Epidermal melanocyte (primary cell): ENCODE data around the gene DCTN3.

Experiments used
- DNase-seq: peaks from one replicate; pipeline ENCODE4 v3.0.0; 2011; ENCODE audit warnings: low spot score; ENCODE audit not compliant: insufficient read length

Gene DCTN3

DNA sequence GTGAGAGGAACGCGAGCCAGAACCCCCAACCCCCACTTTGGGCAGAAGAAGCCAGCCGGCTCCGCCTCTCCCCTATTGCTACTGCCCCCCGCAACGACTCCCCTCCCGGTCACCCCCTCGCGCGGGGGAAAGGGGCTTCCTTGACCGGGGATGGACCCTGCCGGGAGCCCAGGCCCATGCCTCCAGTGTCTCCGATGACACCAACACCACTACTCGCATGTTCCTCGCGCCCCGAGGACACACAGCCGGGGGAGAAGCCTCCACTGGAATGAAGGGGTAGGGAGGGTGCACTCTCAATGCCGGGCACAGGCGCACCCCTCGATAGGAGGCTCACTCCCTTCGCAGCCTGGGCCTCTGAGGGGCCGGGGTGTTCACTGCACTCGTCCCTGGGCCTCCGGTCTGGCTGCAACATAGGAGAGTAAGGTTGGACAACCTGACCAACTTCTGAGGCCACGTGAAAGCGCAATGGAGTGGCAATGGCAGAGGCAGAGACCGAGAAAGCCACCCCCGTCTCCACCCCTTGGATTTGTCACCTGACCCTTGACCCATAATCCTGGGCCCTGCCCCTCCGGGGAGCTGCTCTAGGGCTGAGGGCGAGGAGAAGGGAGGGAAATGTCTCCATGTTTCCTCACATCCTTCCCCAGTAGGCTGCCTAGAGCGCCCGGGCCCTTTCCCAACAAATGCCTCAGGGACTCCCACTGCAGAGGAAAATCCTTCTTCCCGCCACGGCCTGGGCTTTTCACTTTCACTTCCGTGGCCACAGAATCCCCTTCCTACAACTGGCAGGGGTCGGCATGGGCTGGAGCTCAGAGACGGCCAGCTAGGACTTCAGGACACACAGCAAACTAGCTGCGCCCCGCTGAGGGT, 29.7 kb downstream of the DCTN3 start:
- DNase-seq, result no peak

DNA sequence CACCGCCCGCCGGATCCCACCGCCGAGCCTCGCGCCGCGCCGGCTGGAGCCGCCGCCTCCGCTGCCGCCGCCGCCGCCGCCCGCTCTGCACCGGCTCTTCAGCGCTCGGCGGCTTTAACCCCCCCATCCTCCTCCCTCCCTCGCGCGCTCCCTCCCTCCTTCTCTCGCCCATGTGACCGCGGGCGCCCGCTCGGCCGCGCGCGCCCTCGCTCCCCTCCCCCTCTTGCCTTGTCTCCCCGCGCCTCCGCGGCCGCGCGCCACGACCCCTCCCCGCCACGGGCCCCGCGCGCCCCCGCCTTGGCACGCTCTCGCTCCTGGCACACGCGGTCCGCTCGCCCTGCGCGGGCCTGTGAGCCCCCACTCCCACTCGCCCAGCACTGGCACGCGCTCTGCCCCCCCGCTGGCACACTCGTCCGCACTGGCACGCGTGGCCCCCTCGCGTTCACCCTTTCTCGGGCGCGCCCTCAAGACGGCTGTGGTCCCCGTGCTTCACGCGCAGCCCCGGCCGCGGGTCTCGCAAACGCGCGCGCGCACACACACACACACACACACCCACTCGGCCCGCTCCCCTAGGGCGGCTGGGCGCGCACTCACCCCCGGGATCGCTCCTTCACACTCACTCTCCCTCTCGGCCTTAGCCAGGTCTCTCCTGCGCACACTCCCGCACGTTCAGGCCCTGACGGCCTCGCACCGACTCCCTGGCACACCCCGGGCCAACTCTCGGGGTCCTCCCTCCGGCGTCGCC, 30.5 kb downstream of the DCTN3 start, which contains the start of gene CNTFR:
Gene CNTFR (minus strand): TSS at position 89 of the 745 bp plus-strand sequence. CDS start 20,743 bp downstream, outside the sequence.
- no peak for DNase-seq

DNA sequence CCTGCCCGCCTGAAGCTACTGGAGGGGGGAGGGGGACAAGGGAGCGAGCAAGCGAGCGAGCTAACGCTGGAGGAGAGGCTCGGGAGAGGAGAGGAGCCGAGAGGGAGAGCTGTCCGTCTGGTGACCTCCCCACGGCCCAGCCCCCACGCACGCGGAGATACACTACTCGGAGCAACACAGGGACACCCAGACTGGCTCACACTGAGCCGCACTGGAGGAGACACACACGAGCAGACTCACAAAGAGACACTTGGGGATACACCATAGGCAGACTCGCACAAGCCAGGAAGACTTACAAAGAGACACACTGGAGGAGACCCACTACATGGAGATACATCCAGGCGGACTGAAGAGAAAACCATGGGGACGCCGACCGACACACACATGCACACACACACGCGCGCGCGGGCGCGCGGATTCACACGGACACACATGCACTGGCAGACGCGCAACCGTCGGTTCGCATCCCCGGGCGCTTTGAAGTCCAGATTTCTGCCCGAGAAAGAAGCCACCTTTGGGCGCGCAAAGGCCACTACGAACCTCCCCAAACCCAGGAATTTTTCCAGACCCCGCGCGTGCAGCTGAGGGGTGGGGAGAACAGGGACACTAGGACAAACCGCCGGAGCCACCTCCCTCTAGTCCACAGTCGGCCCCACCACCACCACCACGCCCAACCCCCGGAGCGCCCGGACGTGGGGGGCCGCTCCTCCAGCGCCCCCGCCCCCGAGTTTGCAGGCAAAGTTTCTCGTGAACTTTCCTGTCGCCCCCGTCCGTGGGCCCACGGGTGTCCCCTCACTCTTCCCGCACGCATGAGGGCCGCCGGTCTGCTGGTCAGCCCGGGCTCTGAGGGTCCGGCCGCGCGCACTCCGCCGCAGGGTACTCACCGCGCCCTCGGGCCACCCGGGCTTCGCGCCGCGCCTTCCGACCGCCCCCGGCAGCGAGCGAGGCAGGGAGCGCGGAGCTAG, 31.3 kb downstream of the DCTN3 start:
- DNase-seq, result no peak

DNA sequence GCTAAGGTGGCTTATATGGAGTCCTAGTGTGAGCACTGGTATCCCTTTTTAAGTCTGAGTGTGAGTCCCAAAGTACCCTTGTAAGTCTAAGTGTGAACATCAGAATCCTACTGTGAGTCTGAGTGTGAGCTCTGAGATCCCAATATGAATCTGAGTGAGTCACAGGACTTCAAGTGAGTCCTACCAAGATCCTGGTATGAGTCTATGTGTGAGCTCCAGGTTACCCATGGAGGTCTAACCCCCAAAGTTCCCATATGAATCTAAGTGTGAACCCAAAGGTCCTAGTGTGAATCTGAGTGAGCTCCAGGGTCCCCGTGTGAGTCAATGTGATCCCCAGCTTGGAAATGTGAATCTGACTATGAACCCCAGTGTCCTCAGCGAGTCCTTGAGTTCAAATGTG, 33.0 kb downstream of the DCTN3 start:
- no peak for DNase-seq

DNA sequence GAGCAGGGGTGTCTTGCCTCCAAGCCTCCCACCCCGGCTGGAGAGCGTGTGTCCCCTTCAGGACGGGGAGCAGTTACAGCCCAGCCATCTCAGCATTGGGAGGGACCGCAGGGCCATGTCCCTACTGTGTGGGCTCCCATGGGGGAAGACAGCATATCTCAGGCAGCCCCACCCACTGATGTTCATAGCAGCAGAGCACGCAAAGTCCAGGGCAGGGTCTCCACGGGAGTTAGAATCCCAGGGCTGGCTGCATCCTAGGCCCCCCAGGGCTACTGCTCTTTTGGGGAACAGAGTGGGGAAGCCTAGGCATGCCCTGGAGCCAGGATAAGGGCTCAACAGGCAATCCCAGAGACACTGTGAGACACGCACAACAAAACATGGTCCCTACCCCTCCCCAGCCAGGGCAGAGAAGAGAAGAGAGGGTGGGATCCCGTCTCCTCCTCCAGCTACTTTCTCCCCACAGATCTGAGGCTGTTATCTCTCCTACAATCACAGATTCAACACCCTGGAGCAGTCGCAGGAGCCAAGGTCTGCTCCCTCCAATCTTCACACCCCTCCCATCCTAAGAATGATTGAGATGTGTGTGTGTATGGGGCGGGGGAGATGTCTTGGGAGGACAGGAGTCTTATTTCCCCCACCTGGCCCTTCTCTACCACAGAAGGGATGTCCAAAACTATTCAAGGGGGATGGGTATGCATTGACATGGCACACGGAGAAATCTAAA, 34.2 kb downstream of the DCTN3 start:
- no peak for DNase-seq

DNA sequence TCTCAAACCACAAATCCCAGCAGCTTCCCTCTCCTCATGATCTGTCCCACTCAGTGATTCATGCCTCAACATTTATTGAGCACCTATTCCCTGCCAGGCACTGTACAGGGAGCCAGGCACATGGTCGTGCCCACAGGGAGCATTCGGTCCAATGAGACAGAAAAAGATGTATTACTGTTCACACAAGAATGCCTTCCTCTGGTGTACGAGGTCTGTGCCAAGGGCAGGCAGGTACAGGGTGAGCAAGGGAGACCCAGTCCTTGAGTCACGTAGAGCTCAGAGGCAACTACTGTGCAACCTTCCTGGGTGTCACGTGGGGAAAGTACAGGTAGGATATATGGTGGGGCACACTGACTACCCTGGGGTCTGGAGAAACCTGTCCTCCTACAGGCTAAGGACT, 35.3 kb downstream of the DCTN3 start:
- no peak for DNase-seq

DNA sequence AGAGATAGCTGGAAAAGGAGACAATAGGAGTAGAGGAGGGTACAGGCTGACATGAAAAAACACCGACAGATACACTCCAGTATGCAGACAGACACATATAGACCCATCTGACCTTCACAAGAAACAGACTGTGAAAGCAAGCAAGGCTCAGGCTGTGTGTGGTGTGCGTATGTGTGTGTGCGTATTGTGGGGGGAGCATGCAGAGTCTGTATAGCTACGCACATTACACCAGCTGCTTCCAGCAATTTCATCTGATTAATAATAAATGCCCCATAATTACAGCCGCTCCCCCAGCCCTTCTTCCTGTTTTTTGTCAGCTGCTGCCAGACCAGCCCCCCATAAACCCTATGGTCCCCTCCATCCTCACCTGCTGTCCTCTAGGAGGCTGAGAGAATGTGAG, 37.5 kb downstream of the DCTN3 start:
- DNase-seq, result no peak

DNA sequence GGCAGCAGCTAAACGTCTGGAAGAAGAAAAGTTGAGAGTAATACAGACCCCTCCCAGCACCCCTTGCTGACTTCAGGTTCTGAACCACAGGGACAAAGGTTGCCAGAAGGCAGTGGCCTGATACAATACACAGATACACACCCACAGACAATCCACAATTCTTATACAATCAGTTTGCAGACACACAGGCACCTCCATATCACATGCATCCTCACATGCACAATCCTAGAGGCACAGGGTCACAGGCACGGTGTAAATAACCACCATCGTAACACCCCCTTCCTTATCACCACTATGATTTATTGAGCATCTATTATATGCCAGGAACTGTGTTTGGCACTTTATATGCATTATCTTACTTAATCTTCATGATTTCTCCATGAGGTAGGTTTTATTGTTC, 39.0 kb downstream of the DCTN3 start:
- DNase-seq, result no peak

DNA sequence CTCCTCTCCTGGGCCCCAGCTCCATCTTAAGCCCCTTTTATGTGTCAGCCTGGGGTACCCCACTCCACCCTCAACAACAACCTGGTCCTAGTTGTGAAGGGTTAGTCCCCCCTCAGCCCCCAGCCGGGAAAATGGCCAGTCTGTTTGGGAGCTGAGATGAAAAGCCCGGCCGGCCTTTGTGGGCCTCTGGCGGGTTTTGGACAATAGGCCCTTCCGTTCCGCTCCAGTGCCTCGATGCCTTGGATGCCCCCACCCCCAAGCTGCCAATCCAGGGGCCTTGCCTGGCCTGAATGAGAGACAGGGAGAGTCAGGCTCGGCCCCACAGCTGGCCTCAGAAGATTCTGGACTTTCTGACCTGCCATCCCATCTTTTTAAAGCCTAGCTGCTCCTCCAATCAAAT, 39.9 kb downstream of the DCTN3 start:
- DNase-seq, result no peak

DNA sequence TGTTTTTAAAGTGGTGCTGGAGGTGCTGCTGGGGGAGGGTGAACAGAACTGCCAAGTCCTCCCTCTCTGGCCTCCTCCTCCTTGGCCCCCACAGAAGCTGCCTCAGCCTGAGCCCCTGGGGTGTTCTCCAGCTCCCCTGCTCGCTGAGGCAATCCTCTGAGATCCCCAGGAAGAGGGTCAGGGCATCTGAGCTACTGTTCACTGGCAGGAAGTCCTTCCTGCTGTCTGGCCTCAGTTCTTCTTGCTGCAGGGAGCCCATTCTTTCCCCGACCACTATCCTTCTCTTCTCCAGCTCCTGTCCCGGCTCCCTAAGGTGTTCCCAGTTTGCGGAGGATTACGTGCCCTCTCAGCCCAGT, 40.5 kb downstream of the DCTN3 start:
- no peak for DNase-seq

DNA sequence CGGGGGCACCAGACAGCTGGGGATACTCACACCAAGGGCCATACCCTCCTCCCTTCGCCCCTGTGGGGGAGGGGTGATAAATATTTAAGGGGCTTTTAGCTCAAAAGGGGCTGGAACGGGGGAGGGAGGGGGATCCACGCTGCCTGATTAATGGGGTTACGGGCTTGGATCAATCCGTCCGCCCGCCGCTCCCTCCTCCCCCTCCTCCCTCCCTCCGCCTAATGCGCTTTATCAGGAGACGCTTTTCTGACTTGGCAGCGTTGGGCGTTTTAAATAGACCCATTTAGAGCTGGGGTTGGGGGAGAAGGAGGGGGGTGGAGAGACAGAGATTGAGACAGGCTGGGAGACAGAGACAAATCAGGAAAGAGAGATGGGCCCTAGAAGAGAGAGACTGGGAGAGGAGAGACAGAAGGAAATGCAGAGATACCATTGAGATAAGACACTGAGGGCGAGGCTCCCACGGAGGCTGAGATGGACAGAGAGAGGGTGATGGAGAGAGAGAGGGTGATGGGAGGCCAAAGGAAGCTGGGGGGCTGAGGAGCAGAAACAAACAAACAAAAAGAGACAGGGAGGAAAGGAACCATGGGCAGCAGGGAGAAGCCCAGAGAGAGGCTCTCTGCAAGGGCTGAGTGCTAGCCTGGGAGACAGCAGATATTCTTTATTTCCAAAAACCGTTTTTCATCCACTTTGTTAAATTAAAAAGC, 41.0 kb downstream of the DCTN3 start:
- no peak for DNase-seq

DNA sequence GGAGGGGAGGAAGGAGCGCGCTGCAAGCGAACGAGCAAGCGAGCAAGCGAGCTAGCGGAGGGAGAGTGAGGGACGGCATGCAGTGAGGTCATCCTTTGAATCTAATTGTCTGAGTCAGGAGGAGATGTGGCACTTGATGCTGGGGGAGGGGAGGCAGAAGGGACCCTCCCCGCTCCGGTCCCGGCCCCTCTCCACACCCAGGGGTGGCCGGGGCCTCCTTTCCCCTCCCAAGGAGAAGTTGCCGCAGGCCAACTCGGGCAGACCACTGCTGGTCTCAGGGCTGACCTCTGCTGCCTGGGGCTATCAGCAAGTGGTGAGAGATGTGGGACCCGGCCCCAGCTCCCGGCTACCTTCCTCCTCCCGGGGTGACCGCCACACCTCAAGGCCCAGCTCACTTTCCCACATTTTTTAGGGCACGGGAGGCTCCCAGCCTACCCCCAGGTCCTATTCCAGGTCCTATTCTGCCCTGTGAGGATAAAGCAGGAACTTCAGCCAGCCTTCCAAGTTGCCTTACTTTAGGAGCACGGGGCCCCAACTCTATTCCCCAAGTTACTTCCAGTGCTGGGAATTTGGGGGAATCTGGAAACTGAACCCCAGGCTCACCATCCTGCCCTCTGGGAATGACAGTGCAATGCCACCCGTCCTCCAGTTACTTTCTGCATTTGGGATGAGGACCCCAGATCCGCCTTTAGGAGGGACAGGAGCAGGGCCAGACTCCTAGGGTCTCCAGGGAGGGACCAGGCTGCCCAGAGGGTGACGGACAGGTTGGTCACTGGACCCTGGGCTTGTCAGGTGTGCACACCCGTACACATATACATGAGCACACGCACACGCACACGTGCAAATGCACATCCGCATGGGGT, 41.8 kb downstream of the DCTN3 start:
- no peak for DNase-seq

DNA sequence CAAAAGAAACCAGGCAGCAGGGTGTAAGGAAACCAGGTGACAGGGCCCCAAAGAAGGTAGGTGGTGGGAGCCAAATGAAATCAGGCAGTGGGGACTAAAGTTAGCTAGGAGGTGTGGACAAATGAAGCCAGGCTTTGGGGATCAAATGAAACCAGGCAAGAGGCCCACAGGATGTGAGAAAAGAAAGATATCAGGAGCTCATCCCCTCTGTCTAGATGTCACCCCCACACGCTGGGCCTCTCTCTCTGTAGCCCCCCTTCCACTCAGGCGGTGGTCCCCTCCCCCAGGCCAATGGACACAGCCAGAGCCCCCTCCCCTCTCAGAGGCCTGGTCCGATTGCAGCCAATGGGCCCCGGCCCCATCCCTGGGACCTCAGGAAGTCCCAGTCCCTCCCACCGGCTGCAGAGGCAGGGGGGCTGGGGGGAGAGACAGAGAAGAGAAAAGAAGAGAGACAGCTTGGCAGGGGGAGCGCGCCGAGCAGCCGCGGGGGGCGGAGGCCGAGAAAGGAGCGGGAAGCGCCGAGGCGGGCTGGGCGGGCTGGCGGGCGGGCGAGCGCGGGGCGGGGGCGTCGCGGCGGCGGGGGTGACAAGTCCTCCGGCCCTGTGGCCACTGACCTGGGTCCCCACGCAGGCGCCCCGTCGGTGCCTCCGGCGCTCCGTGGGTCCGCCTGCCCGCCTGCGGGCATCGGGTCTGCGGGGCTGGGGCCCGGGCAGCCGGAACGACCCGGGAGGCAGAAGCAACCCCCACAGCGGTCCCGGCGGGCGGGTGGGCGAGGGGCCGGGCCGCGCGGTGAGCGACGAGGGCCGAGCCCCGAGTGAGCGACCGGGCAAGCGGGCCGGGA, 42.7 kb downstream of the DCTN3 start:
- DNase-seq, result no peak

DNA sequence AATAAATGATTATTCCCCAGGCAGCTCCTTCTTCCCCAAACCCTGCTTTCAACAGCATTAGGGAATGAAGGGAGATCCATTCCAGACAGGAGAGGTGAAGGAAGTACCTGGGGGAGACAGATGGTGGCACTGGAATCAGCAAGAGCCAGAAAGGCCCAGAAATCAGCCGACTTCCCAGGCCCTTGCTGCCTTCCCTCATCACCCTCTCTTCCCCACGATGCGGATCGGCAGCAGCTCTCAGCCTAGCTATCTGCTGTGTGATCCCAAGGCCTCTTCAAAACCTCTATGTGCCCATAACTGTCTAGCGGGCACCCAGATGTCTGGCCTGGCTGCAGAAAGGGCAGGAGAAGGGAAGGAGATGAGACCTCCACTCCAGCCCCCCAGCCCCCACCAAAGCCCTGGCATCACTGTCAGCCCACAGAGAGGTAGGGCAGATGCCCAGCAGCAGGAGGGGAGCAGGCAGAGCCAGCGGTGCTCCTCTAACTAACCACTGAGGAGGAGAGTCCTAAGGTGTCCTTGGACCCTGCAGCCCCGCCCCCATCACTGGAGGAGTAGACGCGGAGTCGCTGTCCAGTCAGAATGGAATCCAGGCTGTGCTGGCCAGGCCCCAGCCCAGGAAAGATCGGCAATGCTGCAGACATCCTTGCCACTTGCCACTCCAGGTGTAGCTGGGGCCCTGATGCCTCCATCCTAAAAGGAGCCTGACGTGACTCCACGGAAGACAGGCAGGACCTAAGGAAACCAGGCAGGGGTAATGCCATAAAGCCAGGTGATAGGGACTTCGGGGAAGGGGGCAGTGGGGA, 43.5 kb downstream of the DCTN3 start:
- no peak for DNase-seq

DNA sequence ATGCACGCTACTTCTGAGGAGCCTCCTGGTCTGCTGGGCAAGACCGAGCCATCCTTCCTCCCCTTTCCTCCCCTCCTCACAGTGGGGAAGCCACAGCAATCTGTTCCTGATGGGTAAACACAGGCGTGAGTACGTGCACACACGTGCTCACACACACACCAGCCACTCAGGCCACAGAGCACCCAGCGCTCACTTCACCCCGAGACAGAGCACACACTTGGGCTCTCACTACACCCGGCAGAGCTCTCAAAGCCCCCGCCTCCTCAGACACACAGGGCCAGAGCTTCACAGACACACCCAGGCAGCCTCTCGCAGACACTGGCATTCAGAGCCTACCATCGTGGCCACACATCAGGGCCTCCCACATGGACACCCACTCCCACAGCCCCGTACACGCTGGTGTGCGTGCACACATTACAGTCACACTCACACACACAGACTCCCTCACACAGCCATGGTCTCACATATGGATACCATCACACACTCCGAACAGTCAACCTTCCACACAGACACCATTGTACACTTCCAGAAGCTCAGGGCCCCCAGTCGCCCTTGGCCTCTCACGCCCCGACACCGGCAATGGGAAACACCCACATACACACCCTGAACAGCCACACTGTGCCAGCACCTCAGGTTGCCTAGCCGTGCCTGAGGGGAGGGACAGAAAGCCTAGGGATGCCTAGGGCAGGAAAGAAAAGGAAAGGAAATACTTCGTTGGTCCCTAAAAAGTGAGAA, 44.3 kb downstream of the DCTN3 start:
- no peak for DNase-seq

DNA sequence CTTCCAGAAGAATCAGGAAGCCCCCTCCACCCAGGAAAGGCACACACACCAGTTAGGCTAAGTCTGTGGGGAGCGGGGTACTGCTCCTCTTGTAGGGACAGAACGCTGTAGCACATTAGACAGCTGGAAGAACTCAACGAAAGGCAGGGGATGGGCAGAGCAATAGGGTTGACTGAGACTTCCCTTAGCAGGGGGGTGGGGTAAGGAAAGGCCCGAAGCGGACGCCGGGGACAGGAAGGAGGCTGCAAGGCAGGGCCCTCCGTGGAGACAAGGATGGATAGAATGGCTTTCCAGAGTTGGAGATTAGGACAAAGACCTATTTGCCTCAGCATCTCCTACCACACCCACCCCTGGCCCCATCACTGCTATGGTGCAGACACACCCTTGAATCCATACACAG, 45.1 kb downstream of the DCTN3 start:
- DNase-seq, result no peak

DNA sequence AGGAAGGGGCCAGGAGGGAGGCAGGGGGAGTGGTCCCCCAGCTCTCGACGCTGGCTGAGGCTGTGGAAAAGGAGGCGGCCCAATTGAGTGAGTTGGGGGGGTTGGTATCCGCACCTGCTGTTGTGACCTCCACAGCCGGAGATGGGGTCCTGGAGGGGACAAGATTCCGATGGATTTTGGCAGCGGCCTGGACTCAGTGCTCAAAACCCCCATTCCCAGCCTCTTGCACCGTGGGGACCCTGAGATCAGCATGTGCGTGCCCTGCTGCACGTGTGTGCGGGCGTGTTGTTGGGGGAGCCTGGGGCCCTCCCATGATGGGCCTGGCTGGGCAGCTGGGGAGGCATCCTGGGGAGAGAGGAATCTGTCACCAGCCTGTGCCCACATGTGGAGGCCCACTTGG, 45.7 kb downstream of the DCTN3 start:
- DNase-seq, result no peak
